ENCODE measurements around the gene DNAJC3.
"Not testable (repeated sequence)": the region's sequence is repeated elsewhere in the genome, so short reads cannot be mapped to it uniquely, and the experiment has no call there.

DNAJC3 gene

DNA sequence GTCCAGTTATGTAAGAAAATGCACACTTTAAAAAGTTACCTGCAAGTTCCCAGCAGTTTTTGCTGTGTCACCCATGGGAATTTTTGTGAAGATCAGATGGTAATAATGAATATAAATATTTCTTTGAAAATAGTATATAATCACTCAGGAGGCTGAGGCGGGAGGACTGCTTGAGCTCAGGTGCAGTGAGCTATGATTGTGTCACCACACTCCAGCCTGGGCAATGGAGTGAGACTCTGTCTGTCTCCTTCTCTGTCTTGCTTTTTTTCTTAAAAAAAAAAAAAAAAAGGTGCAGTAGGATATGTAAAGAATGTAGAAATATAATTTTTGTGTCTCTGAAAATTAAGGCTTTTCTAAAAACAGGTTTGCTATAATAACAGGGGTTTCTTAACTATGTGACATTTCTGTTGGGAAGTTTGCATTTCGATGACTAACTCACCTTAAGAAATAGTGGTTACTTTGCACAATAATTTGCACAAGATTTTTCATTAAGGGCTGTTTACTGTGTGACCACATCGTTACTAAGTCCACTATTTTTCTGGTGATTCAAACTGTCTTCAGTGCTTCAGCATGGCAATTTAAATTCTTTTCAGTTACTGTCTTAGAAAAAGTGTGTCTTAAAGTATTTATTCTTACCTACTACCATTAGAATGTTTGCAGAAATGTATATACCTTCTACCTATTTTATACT, 37.3 kb downstream of the DNAJC3 start:
- Mint-ChIP-seq H3K4me1 (no peaks in the 10 kb centered on the region), H3K27me3 (no peaks in the 10 kb centered on the region), H3K4me3 (no peak overlapping the region)

DNA sequence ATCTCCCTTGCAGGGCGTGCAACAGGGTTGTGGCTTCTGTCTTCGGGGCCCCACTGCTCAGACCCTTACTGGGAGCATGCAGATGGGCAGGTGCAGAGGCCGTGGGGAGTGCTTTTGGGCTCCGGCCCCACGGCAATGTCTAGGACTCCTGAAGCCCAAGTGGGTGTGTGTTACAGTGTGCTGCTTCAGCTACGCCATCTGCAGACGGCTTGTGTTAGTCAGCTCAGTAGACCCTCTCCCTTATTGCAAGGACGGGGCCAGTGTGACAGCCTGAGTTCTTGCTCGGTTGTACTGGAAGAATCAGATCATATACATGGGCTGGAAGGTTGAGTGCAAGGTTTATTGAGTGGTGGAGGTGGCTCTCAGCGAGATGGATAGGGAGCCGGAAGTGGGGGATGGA, 39.3 kb downstream of the DNAJC3 start:
- H3K27me3 Mint-ChIP-seq, result no peaks in the 10 kb centered on the region
- H3K4me3 Mint-ChIP-seq, result no peak overlapping the region
- CTCF ChIA-PET, result no interaction called here
- H3K9me3 Mint-ChIP-seq, result peaks cover 4% of the 10 kb centered on the region
- DNase-seq, result no peak
- peaks cover 54% of the 10 kb centered on the region for H3K36me3 Mint-ChIP-seq
- H3K4me1 Mint-ChIP-seq, result no peaks in the 10 kb centered on the region
- H3K27ac Mint-ChIP-seq, result no peak overlapping the region

More for the DNA sequence above, 37.3 kb downstream of the DNAJC3 start:
- CTCF ChIA-PET, result interaction anchor here (0.5 kb wide), 1 partner anchor 11 kb away, joined by 3 read pairs; no protein-coding TSS in a partner anchor
- Mint-ChIP-seq H3K27ac (no peak overlapping the region), H3K9me3 (peaks cover 4% of the 10 kb centered on the region), H3K36me3 (peaks cover 66% of the 10 kb centered on the region)
- no peak for DNase-seq

DNA sequence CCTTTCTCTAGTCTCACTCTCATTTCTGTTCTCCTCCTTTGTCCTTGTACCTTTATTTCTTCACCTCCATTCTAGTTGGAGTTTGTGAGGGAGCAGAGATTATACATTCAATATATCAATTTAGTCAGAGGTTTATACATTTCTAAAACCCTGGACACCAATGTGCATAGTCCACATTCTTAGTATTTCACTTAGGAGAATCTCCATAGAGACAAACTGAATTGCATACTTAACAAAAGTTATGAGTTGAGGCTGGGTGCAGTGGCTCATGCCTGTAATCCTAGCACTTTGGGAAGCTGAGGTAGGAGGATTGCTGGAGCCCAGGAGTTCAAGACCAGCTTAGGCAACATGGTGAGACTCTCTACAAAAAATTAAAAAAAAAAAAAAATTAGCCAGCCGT, 45.3 kb downstream of the DNAJC3 start:
- peaks cover 7% of the 10 kb centered on the region for H3K4me1 Mint-ChIP-seq
- H3K36me3 Mint-ChIP-seq, result peaks cover 46% of the 10 kb centered on the region
- no peak overlapping the region for H3K27ac Mint-ChIP-seq
- CTCF ChIA-PET, result no interaction called here
- no peaks in the 10 kb centered on the region for H3K9me3 Mint-ChIP-seq
- H3K27me3 Mint-ChIP-seq, result no peaks in the 10 kb centered on the region
- no peak for DNase-seq
- no peak overlapping the region for H3K4me3 Mint-ChIP-seq

DNA sequence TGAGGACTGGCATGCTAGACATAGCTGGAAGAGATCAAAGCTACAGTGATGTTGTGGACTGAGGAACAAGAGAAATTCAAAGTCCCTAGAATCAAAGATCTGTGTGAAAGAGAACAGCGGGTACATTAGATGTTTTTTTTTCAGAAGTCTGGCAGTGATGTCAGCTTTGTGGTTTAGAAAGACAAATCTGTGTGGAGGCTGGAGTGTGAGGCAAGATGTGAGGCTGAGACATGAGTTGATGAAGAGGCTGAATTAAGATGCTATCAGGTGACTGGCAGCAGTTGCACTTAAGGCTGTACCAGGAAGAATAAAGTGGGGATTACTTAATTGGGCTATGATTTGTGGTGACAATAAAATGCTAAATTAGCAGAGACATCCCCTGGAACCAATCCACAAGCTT, 46.5 kb downstream of the DNAJC3 start:
- no peak for DNase-seq
- H3K36me3 Mint-ChIP-seq, result peaks cover 45% of the 10 kb centered on the region
- H3K9me3 Mint-ChIP-seq, result no peaks in the 10 kb centered on the region
- H3K27me3 Mint-ChIP-seq, result no peaks in the 10 kb centered on the region
- H3K4me3 Mint-ChIP-seq, result no peak overlapping the region
- peaks cover 7% of the 10 kb centered on the region for H3K4me1 Mint-ChIP-seq
- CTCF ChIA-PET, result no interaction called here
- no peak overlapping the region for H3K27ac Mint-ChIP-seq

DNA sequence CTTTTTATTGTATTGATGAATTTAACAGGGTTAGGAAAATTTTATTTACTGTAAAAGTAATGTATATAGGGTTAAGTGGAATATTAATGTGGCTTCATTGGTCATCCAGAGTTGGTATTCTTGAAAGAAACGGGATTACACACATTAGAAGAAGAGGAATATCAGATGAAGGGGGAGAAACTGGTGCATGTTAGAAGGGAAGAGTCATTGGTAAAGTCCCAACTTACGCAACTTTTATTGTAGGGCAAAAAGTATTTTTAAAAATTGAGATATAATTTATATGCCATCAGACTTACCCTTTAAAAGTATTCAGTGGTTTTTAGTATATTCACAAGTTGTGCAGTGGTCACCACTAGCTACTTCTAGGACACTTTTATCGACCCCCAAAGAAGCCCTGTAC, 47.3 kb downstream of the DNAJC3 start:
- no peak overlapping the region for H3K27ac Mint-ChIP-seq
- H3K4me3 Mint-ChIP-seq, result no peak overlapping the region
- peaks cover 7% of the 10 kb centered on the region for H3K4me1 Mint-ChIP-seq
- CTCF ChIA-PET, result no interaction called here
- H3K27me3 Mint-ChIP-seq, result no peaks in the 10 kb centered on the region
- H3K36me3 Mint-ChIP-seq, result peaks cover 43% of the 10 kb centered on the region
- H3K9me3 Mint-ChIP-seq, result no peaks in the 10 kb centered on the region
- DNase-seq, result no peak

DNA sequence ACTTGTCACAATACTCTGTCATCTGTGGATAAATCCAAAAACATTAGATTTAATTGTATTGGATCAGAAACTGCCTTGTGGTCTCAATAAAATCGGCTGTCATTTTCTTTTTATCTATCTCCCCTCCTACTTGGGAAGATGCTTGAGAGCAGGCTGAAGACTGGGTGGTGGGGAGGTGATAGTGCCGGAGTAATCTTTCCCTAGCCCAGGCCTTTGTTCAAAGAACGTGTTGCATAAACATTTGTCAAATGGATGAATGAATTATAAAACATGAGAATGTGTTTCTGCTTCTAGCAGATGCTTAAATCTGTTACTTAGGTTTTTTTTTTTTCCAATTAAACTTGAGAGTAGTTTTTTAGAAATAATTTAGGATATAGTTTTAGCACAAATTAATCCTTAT, 49.9 kb downstream of the DNAJC3 start:
- CTCF ChIA-PET, result no interaction called here
- Mint-ChIP-seq H3K9me3 (peaks cover 10% of the 10 kb centered on the region), H3K4me1 (peaks cover 7% of the 10 kb centered on the region), H3K27me3 (no peaks in the 10 kb centered on the region), H3K36me3 (peaks cover 59% of the 10 kb centered on the region), H3K4me3 (no peak overlapping the region), H3K27ac (no peak overlapping the region)
- no peak for DNase-seq

DNA sequence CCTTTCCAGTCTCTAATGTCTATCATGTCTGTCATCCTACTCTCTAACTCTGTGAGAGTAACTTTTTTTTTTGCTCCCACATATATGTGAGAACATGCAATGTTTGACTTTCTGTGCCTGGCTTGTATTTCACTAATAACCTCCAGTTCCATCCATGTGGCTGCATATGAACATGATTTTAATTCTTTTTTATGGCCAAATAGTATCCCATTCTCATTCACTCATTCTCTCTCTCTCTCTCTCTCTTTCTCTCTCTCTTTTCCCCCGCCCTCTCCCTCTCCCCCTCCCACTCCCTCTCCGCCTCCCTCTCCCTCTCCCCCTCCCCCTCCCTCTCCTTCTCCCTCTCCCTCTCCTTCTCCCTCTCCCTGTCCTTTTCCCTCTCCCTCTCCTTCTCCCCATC, 52.0 kb downstream of the DNAJC3 start:
- peaks cover 65% of the 10 kb centered on the region for H3K36me3 Mint-ChIP-seq

DNA sequence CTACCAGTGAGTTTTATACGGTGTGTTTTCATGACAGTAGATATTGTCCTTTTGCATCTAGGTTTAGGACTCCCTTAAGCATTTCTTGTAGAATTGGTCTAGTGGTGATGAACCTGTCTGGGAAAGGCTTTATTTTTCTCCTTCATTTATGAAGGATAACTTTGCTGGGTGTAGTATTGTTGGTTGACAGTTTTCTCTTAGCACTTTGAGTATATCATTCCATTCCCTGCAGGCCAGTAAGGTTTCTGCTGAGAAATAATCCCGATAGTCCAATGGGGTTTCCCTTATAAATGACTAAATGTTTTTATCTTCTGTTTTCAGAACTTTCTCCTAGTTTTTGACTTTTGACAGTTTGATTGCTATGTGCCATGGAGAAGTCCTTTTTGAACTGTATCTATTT, 57.2 kb downstream of the DNAJC3 start:
- no peaks in the 10 kb centered on the region for H3K4me1 Mint-ChIP-seq
- no peaks in the 10 kb centered on the region for H3K27me3 Mint-ChIP-seq
- DNase-seq, result no peak
- CTCF ChIA-PET, result no interaction called here
- H3K4me3 Mint-ChIP-seq, result no peak overlapping the region
- no peak overlapping the region for H3K27ac Mint-ChIP-seq
- peaks cover 29% of the 10 kb centered on the region for H3K9me3 Mint-ChIP-seq
- peaks cover 42% of the 10 kb centered on the region for H3K36me3 Mint-ChIP-seq

More for the DNA sequence above, 52.0 kb downstream of the DNAJC3 start:
- Mint-ChIP-seq H3K27me3 (no peaks in the 10 kb centered on the region), H3K27ac (no peak overlapping the region), H3K4me1 (no peaks in the 10 kb centered on the region), H3K4me3 (no peak overlapping the region), H3K9me3 (peaks cover 22% of the 10 kb centered on the region)
- no peak for DNase-seq
- CTCF ChIA-PET, result no interaction called here

DNA sequence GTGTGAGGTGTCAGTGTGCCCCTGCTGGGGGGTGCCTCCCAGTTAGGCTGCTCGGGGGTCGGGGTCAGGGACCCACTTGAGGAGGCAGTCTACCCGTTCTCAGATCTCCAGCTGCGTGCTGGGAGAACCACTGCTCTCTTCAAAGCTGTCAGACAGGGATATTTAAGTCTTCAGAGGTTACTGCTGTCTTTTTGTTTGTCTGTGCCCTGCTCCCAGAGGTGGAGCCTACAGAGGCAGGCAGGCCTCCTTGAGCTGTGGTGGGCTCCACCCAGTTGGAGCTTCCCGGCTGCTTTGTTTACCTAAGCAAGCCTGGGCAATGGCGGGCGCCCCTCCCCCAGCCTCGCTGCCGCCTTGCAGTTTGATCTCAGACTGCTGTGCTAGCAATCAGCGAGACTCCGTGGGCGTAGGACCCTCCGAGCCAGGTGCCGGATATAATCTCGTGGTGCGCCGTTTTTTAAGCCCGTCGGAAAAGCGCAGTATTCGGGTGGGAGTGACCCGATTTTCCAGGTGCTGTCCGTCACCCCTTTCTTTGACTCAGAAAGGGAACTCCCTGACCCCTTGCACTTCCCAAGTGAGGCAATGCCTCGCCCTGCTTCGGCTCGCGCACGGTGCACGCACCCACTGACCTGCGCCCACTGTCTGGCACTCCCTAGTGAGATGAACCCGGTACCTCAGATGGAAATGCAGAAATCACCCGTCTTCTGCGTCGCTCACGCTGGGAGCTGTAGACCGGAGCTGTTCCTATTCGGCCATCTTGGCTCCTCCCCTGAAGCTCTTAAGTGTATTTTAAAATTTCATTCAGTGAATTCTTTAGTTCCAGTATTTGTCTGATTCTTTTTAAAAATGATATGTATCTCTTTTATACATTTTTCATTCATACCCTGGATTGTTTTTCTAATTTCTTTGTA, 63.4 kb downstream of the DNAJC3 start:
- CTCF ChIA-PET, H3K4me3 Mint-ChIP-seq, H3K27ac Mint-ChIP-seq, DNase-seq, H3K9me3 Mint-ChIP-seq, H3K27me3 Mint-ChIP-seq, H3K4me1 Mint-ChIP-seq: not testable (repeated sequence)
- peaks cover 11% of the 10 kb centered on the region for H3K36me3 Mint-ChIP-seq

DNA sequence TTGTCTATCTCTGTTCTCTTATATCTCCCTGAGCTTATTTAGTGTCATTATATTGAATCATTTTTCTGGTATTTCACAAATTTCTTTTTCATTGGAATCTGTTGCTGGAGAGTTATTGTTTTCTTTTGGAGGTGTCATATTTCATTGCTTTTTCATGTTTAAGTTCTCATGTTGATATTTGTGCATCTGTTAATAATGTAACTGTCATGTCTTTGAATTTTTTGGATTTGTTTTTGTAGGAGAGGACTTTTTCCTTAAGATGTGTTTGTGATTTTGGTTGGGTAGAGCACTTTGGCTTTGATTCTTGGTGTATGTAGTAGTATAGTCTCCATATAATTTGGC, 64.0 kb downstream of the DNAJC3 start:
- peaks cover 11% of the 10 kb centered on the region for H3K36me3 Mint-ChIP-seq
- peaks cover 4% of the 10 kb centered on the region for H3K4me1 Mint-ChIP-seq
- no peak for DNase-seq
- H3K9me3 Mint-ChIP-seq, result peaks cover 3% of the 10 kb centered on the region
- CTCF ChIA-PET, result no interaction called here
- no peak overlapping the region for H3K27ac Mint-ChIP-seq
- no peak overlapping the region for H3K4me3 Mint-ChIP-seq
- H3K27me3 Mint-ChIP-seq, result no peaks in the 10 kb centered on the region

DNA sequence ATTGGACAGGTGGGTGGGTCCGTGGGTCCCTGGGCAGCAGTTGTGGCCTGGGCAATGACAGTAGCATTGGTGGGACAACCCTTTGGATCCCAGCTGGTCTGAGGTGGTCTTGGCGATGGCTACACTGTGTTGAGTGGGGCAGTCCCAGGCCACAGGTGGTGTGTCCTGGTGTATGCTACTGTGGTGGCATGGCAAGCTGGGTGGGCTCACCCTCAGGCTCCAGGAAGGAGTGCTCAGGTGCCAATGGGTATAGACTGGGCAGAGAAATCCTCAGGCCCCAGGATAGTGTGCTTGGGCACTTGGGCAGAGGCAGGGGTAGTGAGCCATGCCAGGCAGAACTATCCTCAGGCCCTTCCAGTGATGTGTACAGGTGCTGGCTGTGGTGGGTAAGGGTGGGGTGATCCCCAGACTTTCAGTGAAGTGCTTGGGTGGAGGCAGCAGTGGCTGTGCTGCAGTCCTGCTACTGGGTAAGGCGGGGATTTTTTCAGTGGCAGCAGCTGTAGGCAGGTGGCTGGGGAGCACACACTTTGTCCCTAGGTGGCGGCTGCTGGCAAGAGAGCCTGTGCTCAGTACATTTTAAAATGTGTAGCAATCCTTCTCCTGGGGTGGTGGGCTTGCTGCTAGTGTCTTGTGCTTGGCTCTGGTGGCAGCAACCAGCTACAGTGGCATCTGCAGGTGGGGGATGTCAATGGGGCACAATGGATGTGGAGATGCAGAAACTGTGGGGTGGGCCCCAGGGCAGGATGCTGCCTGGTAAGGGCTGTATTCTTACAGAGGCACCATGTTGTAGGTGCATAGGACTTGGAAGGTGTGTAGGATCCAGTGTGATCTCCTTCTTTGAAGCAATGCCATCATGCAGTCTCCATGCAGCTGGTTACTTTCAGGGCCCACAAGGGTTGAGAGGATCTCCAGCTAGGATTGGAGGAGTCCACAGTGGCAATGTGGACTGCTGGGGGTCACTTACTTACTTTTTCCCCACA, 64.9 kb downstream of the DNAJC3 start:
- no peak for DNase-seq
- no peaks in the 10 kb centered on the region for H3K27me3 Mint-ChIP-seq
- no peak overlapping the region for H3K4me3 Mint-ChIP-seq
- CTCF ChIA-PET, result no interaction called here
- peaks cover 4% of the 10 kb centered on the region for H3K4me1 Mint-ChIP-seq
- no peak overlapping the region for H3K27ac Mint-ChIP-seq
- H3K9me3 Mint-ChIP-seq, result peaks cover 3% of the 10 kb centered on the region
- peaks cover 10% of the 10 kb centered on the region for H3K36me3 Mint-ChIP-seq

DNA sequence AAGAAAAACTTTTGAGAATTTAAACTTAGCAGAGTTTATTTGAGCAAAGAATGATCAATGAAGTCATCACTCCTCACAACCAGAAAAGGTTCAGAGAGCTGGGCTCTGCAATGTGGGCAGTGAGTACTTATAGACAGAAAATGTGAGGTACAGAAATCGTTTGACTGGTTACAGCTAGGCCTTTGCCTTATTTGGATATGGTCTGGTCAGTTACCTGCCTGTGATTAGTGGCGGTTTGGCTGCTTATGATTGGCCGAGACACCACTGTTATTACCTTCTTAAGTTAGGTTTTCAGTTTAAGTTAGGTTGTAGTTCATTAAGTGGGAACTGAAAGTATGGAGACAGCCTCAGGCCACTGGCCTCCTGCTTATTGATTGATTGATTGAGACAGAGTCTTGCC, 66.3 kb downstream of the DNAJC3 start:
- Mint-ChIP-seq H3K4me1 (peaks cover 4% of the 10 kb centered on the region), H3K4me3 (no peak overlapping the region), H3K27me3 (no peaks in the 10 kb centered on the region), H3K36me3 (peaks cover 10% of the 10 kb centered on the region), H3K9me3 (peaks cover 3% of the 10 kb centered on the region), H3K27ac (no peak overlapping the region)
- DNase-seq, result no peak
- CTCF ChIA-PET, result no interaction called here

DNA sequence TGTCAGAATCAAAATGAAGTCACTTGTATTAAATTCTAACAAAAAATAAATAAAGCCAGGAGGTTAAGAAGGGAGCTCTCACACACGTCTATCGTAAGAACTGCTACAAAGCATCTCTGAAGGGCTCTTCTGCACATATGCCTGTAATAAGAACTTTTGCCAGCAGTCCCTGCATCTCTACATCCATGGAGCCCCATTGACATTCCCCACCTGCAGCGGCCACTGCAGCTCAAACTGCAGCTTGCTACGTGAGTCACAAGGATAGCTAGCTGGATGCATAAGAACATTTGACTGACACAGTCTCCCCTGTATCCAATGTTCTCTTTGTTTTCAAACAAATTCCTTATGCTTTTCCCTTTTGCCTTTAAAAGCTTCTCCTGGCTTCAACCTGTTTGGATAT, 68.3 kb downstream of the DNAJC3 start:
- Mint-ChIP-seq H3K27ac (no peak overlapping the region), H3K36me3 (peaks cover 13% of the 10 kb centered on the region), H3K27me3 (no peaks in the 10 kb centered on the region), H3K4me1 (peaks cover 4% of the 10 kb centered on the region), H3K9me3 (peaks cover 3% of the 10 kb centered on the region), H3K4me3 (no peak overlapping the region)
- CTCF ChIA-PET, result interaction anchor here (0.8 kb wide), 1 partner anchor 16 kb away, joined by 3 read pairs; no protein-coding TSS in a partner anchor
- DNase-seq, result no peak

DNA sequence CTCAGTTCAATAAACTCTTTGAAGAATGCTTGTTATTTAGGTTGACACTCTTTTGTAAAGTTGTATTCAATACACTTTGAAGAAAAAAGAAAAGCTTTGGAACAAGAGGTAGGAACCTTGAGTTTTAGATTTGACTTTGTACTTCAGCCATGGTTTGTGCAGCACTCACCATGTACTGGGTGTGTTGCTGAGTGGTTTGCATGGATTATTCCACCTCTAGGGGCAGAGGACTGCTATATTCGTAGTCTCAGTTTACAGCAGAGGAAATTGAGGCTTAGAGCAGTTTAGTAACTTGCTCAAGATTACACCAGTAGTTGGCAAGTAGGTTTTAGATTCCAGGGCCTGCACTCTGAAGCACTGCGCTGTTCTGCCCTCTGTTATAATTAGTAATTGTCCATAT, 68.8 kb downstream of the DNAJC3 start:
- peaks cover 3% of the 10 kb centered on the region for H3K9me3 Mint-ChIP-seq
- H3K27ac Mint-ChIP-seq, result no peak overlapping the region
- DNase-seq, result no peak
- peaks cover 4% of the 10 kb centered on the region for H3K4me1 Mint-ChIP-seq
- CTCF ChIA-PET, result interaction anchor here (0.8 kb wide), 1 partner anchor 15 kb away, joined by 3 read pairs; no protein-coding TSS in a partner anchor
- no peak overlapping the region for H3K4me3 Mint-ChIP-seq
- H3K27me3 Mint-ChIP-seq, result no peaks in the 10 kb centered on the region
- H3K36me3 Mint-ChIP-seq, result peaks cover 11% of the 10 kb centered on the region
